ENCODE data around the gene C15orf62. TPM values are rescaled to one million over a fixed set of nuclear protein-coding genes. Genes with fewer than 3 reads are reported as not detected.

The C15orf62 gene
- total RNA-seq, 1 experiment from 2014 or later: 0.72 TPM

GRCh38 chr15:40754574-40754882 lies 15.3 kb upstream of the C15orf62 start (continued):
- no peak for TF ChIP-seq ZNF512 (CRISPR knock-in tag; IDR thresholded peaks at IDR 0.05; ENCODE audit: borderline replicate concordance)
- TF ChIP-seq IRF2 (CRISPR knock-in tag; IDR thresholded peaks at IDR 0.05; ENCODE audit: borderline replicate concordance, low read depth): no peak
- no peak for TF ChIP-seq ATF3 (CRISPR knock-in tag; conservative IDR thresholded peaks at IDR 0.05)
- no peak for TF ChIP-seq AFF4 (CRISPR knock-in tag; IDR thresholded peaks at IDR 0.05; ENCODE audit: borderline replicate concordance)
- no peak for TF ChIP-seq ZNF425 (CRISPR knock-in tag; conservative IDR thresholded peaks at IDR 0.05)
- TF ChIP-seq OVOL2 (CRISPR knock-in tag; IDR thresholded peaks at IDR 0.05; ENCODE audit: borderline replicate concordance): no peak
- no peak for TF ChIP-seq MXD4 (CRISPR knock-in tag; IDR thresholded peaks at IDR 0.05; ENCODE audit: borderline replicate concordance)

- peak; percentile 94 for ATAC-seq
- Mint-ChIP-seq H3K4me1 (peaks cover 11% of the 10 kb centered on the region; the same call in 1 of the 2 replicates), H3K27ac (peak within 1 kb of the TSS; percentile 99), H3K9me3 (no peaks in the 10 kb centered on the region), H3K27me3 (ENCODE audit: low read depth) (no peaks in the 10 kb centered on the region), H3K4me3 (peak within 1 kb of the TSS; percentile 87), H3K36me3 (peaks cover 5% of the 10 kb centered on the region; the same call in 1 of the 2 replicates)
- POLR2A ChIA-PET: no interaction called here
- peak; percentile 95 for DNase-seq (ENCODE audit: low spot score)
- CTCF ChIA-PET: no interaction called here
- TF ChIP-seq E2F4 (CRISPR knock-in tag; IDR thresholded peaks at IDR 0.05; ENCODE audit: borderline replicate concordance, low read depth) (peak; percentile 83), CREB1 (CRISPR knock-in tag; IDR thresholded peaks at IDR 0.05) (peak; percentile 90), NFATC4 (CRISPR knock-in tag; IDR thresholded peaks at IDR 0.05) (peak; percentile 62; the same call in 1 of the 2 replicates), ERG (CRISPR knock-in tag; IDR thresholded peaks at IDR 0.05) (no peak), EMX1 (CRISPR knock-in tag; IDR thresholded peaks at IDR 0.05) (no peak), ETV6 (CRISPR knock-in tag; IDR thresholded peaks at IDR 0.05) (no peak), MYBL2 (CRISPR knock-in tag; IDR thresholded peaks at IDR 0.05) (peak; percentile 78), FOXK1 (CRISPR knock-in tag; IDR thresholded peaks at IDR 0.05) (peak; percentile 92), SP1 (CRISPR knock-in tag; conservative IDR thresholded peaks at IDR 0.05) (peak; percentile 99), ELF4 (CRISPR knock-in tag; IDR thresholded peaks at IDR 0.05; ENCODE audit: low read depth) (no peak), ZNF232 (CRISPR knock-in tag; IDR thresholded peaks at IDR 0.05) (peak; percentile 85), AFF4 (CRISPR knock-in tag; IDR thresholded peaks at IDR 0.05; ENCODE audit: borderline replicate concordance) (peak; percentile 62; the same call in 1 of the 2 replicates)
These were observed 14.6 kb upstream of the C15orf62 start, which contains the start of gene RMDN3 for GRCh38 chr15:40754883-40755811. Gene RMDN3, minus strand, starts transcription at chr15:40755254. Its CDS starts 471 bp downstream, at chr15:40754783.
